ENCODE measurements around the gene CDCA4. TPM values are rescaled to one million over a fixed set of nuclear protein-coding genes. Genes with fewer than 3 reads are reported as not detected.

The CDCA4 gene
- 40.5 to 51.9 TPM (median 49.7 TPM) in 5 replicates for total RNA-seq (2022; extraction: Qiagen RNA extraction; ENCODE audit: low read depth)

GRCh38 chr14:105020815-105021655, at the start of gene CDCA4:
Gene CDCA4, minus strand, starts transcription at chr14:105021083. Its CDS starts 9,154 bp downstream, at chr14:105011929.

GRCh38 chr14:105065280-105066228, 44.7 kb upstream of the CDCA4 start, which contains the start of gene GPR132:
Gene GPR132, minus strand, starts transcription at chr14:105065430. Its CDS starts 10,010 bp downstream, at chr14:105055420.

DNA sequence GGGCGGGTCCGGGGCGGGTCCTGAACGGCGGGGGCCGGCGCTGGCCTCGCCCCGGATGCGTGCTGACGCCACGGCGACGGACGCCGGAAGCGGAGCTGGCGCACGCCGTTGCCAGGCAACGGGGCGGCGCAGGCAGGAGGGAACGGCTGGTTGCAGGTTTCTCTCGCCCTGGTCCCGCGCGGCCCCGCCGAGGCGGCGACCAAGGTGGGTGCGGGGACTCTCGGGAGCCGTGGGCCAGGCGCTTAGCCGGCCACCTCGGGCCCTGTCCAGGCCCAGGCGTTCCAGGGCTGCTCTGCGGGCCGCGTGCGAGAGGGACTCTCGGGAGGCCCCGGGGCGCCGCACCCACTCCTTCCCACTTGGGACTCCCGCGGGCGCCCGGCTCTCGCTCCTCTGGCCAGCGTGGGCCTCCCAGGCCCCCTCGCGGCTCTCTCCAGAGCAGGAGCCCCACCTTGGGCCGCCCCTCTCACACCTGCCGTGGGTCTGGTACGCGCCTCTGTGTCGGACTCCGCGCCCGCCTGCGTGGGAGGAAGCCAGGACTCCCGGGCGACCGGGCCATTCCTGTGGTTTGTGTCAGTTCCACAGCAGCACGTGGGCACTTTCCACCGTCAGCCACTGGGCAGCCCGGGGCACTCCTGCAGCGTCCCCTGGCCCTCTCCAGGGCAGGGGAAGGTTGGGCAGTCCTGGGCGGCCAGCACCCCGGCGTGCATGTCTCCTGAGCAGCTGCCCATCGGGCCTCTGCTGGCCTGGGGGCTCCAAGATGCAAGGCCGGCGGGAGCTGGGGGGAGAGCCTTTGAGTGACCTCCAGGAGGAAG, 35.0 kb downstream of the CDCA4 start, which contains the start of gene CLBA1:
CLBA1 (plus strand) TSS at position 114 of the 812 bp plus-strand sequence; CDS start at position 758, 644 bp downstream.

GRCh38 chr14:104977681-104978653, 42.9 kb downstream of the CDCA4 start, which contains the start of gene AHNAK2:
Gene AHNAK2, minus strand, starts transcription at chr14:104978374. Its CDS starts 137 bp downstream, at chr14:104978237.

Other genes starting within 250 kb of the CDCA4 start
- 67.0 to 125 TPM (median 109 TPM) in 5 replicates for gene AKT1, start 225.3 kb downstream of the CDCA4 start, total RNA-seq (2022; extraction: Qiagen RNA extraction; ENCODE audit: low read depth)
- gene ZBTB42, start 220.0 kb downstream of the CDCA4 start, total RNA-seq (2022; extraction: Qiagen RNA extraction; ENCODE audit: low read depth), result 1.6 to 3.7 TPM (median 3.5 TPM) in 5 replicates
- gene CEP170B, start 155.8 kb downstream of the CDCA4 start, total RNA-seq (2022; extraction: Qiagen RNA extraction; ENCODE audit: low read depth), result 13.0 to 30.1 TPM (median 25.4 TPM) in 5 replicates
- 0.05 to 0.14 TPM in 2 of 5 replicates, not detected in the others for gene PLD4, start 96.2 kb downstream of the CDCA4 start, total RNA-seq (2022; extraction: Qiagen RNA extraction; ENCODE audit: low read depth)
- gene AHNAK2, start 42.7 kb downstream of the CDCA4 start, total RNA-seq (2022; extraction: Qiagen RNA extraction; ENCODE audit: low read depth), result 200 to 233 TPM (median 225 TPM) in 5 replicates
- 13.3 to 17.7 TPM (median 17.1 TPM) in 5 replicates for gene CLBA1, start 35.3 kb downstream of the CDCA4 start, total RNA-seq (2022; extraction: Qiagen RNA extraction; ENCODE audit: low read depth)
- 0.45 to 1.3 TPM (median 0.53 TPM) in 5 replicates for gene GPR132, start 44.3 kb upstream of the CDCA4 start, total RNA-seq (2022; extraction: Qiagen RNA extraction; ENCODE audit: low read depth)
- 12.6 to 30.0 TPM (median 29.1 TPM) in 5 replicates for gene JAG2, start 147.7 kb upstream of the CDCA4 start, total RNA-seq (2022; extraction: Qiagen RNA extraction; ENCODE audit: low read depth)
- 17.7 to 45.0 TPM (median 39.9 TPM) in 5 replicates for gene NUDT14, start 160.2 kb upstream of the CDCA4 start, total RNA-seq (2022; extraction: Qiagen RNA extraction; ENCODE audit: low read depth)
- gene BTBD6, start 227.4 kb upstream of the CDCA4 start, total RNA-seq (2022; extraction: Qiagen RNA extraction; ENCODE audit: low read depth), result 24.6 to 44.9 TPM (median 43.5 TPM) in 5 replicates